Spleen (tissue), 11 donors: Measurements from ENCODE around the gene NTMT2. TPM values are rescaled to one million over a fixed set of nuclear protein-coding genes. Genes with fewer than 3 reads are reported as not detected.
"Not testable (repeated sequence)": the region's sequence is repeated elsewhere in the genome, so short reads cannot be mapped to it uniquely, and the experiment has no call there.

Experiments used
- DNase-seq: peaks from one replicate; pipeline ENCODE4 v3.0.0-alpha.2; 2020
- H3K27ac ChIP-seq, 8 donors: fragments of 200-600 bp; sonication (generic) in 7 of 8; 1 replicate in 4 of 8; 2 replicates in 4 of 8; pipeline versions ENCODE4 v1.5.0 to v1.8.0; 2016 to 2021; ENCODE audit warnings: inconsistent platforms in 4 of 8, mild to moderate bottlenecking in 4 of 8, moderate library complexity in 1 of 8
- H3K27me3 ChIP-seq, 7 donors: fragments of 200-600 bp; sonication (generic) in 6 of 7; replicated peaks in 1 of 7; 1 replicate in 4 of 7; 2 replicates in 3 of 7; pipeline versions ENCODE4 v1.5.0 to v1.8.0; 2016 to 2021; ENCODE audit warnings: inconsistent platforms in 3 of 7, mild to moderate bottlenecking in 1 of 7
- H3K36me3 ChIP-seq, 6 donors: fragments of 200-600 bp; sonication (generic) in 5 of 6; 1 replicate in 4 of 6; 2 replicates in 2 of 6; pipeline versions ENCODE4 v1.5.0 to v1.8.0; 2016 to 2021; ENCODE audit warnings: inconsistent platforms in 2 of 6
- H3K4me1 ChIP-seq, 6 donors: fragments of 200-600 bp; sonication (generic) in 5 of 6; 1 replicate in 3 of 6; 2 replicates in 3 of 6; pipeline versions ENCODE4 v1.5.0 to v1.8.0; 2016 to 2021; ENCODE audit warnings: inconsistent platforms in 3 of 6
- H3K4me3 ChIP-seq, 8 donors: fragments of 200-600 bp; sonication (generic) in 7 of 8; 1 replicate in 4 of 8; 2 replicates in 4 of 8; pipeline versions ENCODE4 v1.5.0 to v1.8.0; 2016 to 2021; ENCODE audit warnings: inconsistent platforms in 4 of 8, mild to moderate bottlenecking in 4 of 8, moderate library complexity in 2 of 8
- H3K9me3 ChIP-seq, 8 donors: fragments of 200-600 bp; sonication (generic) in 7 of 8; 1 replicate in 4 of 8; 2 replicates in 4 of 8; pipeline versions ENCODE4 v1.5.0 to v1.8.0; 2016 to 2021; ENCODE audit warnings: inconsistent platforms in 4 of 8
- CTCF ChIP-seq, 11 experiments: fragments of 200-600 bp in 7 of 11; fragments of 450-650 bp in 4 of 11; sonication (generic) in 4 of 11; IDR thresholded peaks in 8 of 11; conservative IDR thresholded peaks in 3 of 11; 1 replicate in 7 of 11; 2 replicates in 4 of 11; pipeline versions ENCODE4 v1.4.0 to v1.8.0; 2016 to 2021; ENCODE audit warnings: antibody characterized with exemption in 11 of 11, inconsistent platforms in 4 of 11, mild to moderate bottlenecking in 1 of 11
- POLR2A ChIP-seq, 3 donors: fragments of 450-650 bp; IDR thresholded peaks; one replicate each; pipeline ENCODE4 v1.5.1; 2017; ENCODE audit warnings: antibody characterized with exemption in 3 of 3, mild to moderate bottlenecking in 1 of 3
- POLR2AphosphoS5 ChIP-seq, 3 donors: sonication (generic); formaldehyde crosslinking; IDR thresholded peaks; one replicate each; pipeline ENCODE4 v1.5.1; 2017; ENCODE audit warnings: antibody characterized with exemption in 3 of 3
- WGBS, 5 donors: extraction: QIAGEN DNeasy Blood & Tissue Kit in 3 of 5; methylation state at CpG; one replicate each; pipeline versions ENCODE4 v1.1.5 to v1.1.7; 2013 to 2018; 5-methylcytosine and 5-hydroxymethylcytosine counted together
- intact Hi-C: fragments of 100-400 bp; cut with DNase I; formaldehyde crosslinking; loops from one replicate; pipeline ENCODE4 v1.15.0; 2023; ENCODE audit warnings: low total_unique reads
- polyA plus RNA-seq, 3 donors: library from polyadenylated mRNA; stranded (reverse); fragments of 200-250 nt; gene quantifications; one replicate each; pipeline ENCODE4 v1.2.1, GENCODE V29; 2013
- total RNA-seq, 7 donors: library from RNA; depleted of rRNA in 3 of 7; stranded (reverse); fragments of >200 nt in 3 of 7; fragmentation: NEBNext Ultra II Directional in 4 of 7; extraction: Animal tissue kit (Norgen Biotek cat#: 25700) in 4 of 7; gene quantifications; one replicate each; pipeline versions ENCODE4 v1.1.0 to v1.2.1, GENCODE V29; 2016 to 2021
- donor health status: healthy with polysubstance abuse.
- donor health status: DM: no; HTN: no; CAD: no; lungs with moderate emphysema.
- donor health status: DM: no; HTN: no; CAD: no.
- donor health status: Bipolar disorder and iron deficiency.
- donor health status: healthy.
- donor health status: DM: no; HTN: no; CAD: no.
- donor health status: DM: yes; HTN: yes; CAD: no.

The NTMT2 gene
- total and polyA plus RNA-seq, 10 donors, result not detected

DNA sequence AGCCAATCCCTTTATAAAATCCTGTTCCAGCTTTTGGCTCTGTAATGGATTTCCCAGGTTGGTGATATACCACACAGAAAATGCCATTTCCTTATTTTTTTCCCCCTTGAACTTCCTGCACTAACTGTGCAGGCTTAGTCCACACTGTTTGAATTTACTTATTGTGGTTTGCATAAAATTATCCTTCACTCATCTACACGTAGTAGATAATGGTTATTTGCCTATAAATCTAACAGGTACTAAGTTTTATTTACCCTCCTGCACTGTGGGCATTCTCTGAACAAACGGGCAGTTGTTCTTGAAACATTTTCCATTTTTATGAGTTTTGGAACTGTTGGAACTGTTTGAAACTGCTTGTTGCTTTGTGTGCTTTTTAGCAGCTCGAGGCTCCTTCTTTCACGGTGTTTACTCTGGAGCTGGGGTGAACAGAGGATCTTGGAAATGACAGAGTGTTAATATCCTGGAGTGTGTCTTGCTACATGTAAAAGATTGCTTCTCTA lies 48.3 kb upstream of the NTMT2 start:
- Histone ChIP-seq H3K36me3 (no peaks in the 10 kb centered on the region), H3K4me1 (no peaks in the 10 kb centered on the region), H3K27ac (no peak overlapping the region), H3K9me3 (peaks cover 0 to 7% (median 0%) of the 10 kb centered on the region in 8 donors), H3K4me3 (no peak overlapping the region), H3K27me3 (peaks cover 0 to 6% (median 0%) of the 10 kb centered on the region in 7 donors)
- DNase-seq, result no peak
- 26 to 38% (median 31%) methylated on average over 4 of the region's 4 CpGs for WGBS, 5 donors
- intact Hi-C loops, result no loop called here
- TF ChIP-seq POLR2A (IDR thresholded peaks at IDR 0.05) (no peak), POLR2AphosphoS5 (IDR thresholded peaks at IDR 0.05) (no peak), CTCF (IDR thresholded peaks at IDR 0.05 in 8 of 11, conservative IDR thresholded peaks at IDR 0.05 in 3 of 11) (no peak)

- intact Hi-C loops, H3K4me3 ChIP-seq, DNase-seq, H3K9me3 ChIP-seq, H3K36me3 ChIP-seq, H3K27ac ChIP-seq, H3K4me1 ChIP-seq: not testable (repeated sequence)
- H3K27me3 ChIP-seq, result peaks cover 0 to 17% (median 0%) of the 10 kb centered on the region in 7 donors
- 81 to 96% (median 90%) methylated on average over 6 to 8 of the region's 8 CpGs for WGBS, 5 donors
Measured at GRCh38 chr1:170113140-170113539, 32.6 kb upstream of the NTMT2 start.

DNA sequence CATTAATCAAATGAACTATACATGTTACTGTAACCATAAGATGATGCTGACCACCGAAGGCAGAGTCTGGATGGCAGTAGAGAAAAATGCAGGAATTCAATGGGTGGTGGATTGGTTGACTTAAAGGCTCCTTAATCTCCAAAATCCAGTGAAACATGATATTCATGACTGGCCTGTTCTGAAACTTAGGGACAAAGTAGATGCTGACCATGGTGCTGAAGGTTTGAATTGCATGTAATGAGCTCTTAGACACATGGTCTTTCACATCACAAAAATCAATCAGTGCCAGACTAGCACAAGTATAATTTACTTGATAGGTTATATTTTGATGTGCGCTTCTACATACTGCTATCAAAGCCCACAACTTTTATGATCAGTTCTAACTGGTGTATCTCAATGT lies 30.9 kb upstream of the NTMT2 start:
- peaks cover 0 to 17% (median 0%) of the 10 kb centered on the region in 7 donors for H3K27me3 ChIP-seq
- H3K4me1 ChIP-seq, result no peaks in the 10 kb centered on the region
- WGBS, 5 donors, result 75 to 85% (median 80%) methylated on average over 2 of the region's 2 CpGs
- no peak for TF ChIP-seq POLR2A (IDR thresholded peaks at IDR 0.05)
- no peak for TF ChIP-seq POLR2AphosphoS5 (IDR thresholded peaks at IDR 0.05)
- no peak for TF ChIP-seq CTCF (IDR thresholded peaks at IDR 0.05 in 8 of 11, conservative IDR thresholded peaks at IDR 0.05 in 3 of 11)
- H3K9me3 ChIP-seq, result no peaks in the 10 kb centered on the region
- H3K36me3 ChIP-seq, result no peaks in the 10 kb centered on the region
- H3K27ac ChIP-seq, result no peak overlapping the region
- intact Hi-C loops, result no loop called here
- H3K4me3 ChIP-seq, result no peak overlapping the region
- no peak for DNase-seq

DNA sequence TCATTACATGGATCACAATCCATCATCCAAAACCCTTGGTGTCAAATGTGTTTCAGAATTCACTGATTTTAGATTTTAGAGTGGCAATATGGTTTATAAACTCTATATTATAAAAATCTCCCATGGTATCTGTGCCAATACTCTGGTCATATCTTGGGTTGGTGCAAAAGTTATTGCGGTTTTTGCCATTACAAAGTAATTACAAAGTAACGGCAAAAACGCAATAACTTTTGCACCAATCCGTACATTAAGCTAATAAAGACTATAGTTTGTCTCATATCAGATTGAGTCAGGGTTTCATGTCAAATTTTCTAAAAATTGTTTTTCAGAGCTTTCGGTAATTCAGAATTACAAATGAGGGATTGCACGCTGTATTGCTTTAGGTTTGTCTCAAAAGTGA lies 23.4 kb upstream of the NTMT2 start:
- TF ChIP-seq POLR2A (IDR thresholded peaks at IDR 0.05), result no peak
- no peak for TF ChIP-seq POLR2AphosphoS5 (IDR thresholded peaks at IDR 0.05)
- no peak for TF ChIP-seq CTCF (IDR thresholded peaks at IDR 0.05 in 8 of 11, conservative IDR thresholded peaks at IDR 0.05 in 3 of 11)
- Histone ChIP-seq H3K36me3 (no peaks in the 10 kb centered on the region), H3K27ac (no peak overlapping the region), H3K4me1 (no peaks in the 10 kb centered on the region), H3K9me3 (peaks cover 0 to 18% (median 4%) of the 10 kb centered on the region in 8 donors), H3K4me3 (no peak overlapping the region), H3K27me3 (peaks cover 0 to 3% (median 0%) of the 10 kb centered on the region in 7 donors)
- WGBS, 5 donors, result 92 to 95% (median 94%) methylated on average over 6 of the region's 6 CpGs
- no peak for DNase-seq
- intact Hi-C loops, result no loop called here

- Histone ChIP-seq H3K36me3 (no peaks in the 10 kb centered on the region), H3K4me3 (no peak overlapping the region), H3K27me3 (peaks cover 0 to 3% (median 0%) of the 10 kb centered on the region in 7 donors), H3K27ac (no peak overlapping the region), H3K9me3 (peaks cover 0 to 18% (median 4%) of the 10 kb centered on the region in 8 donors), H3K4me1 (no peaks in the 10 kb centered on the region)
- no peak for TF ChIP-seq POLR2A (IDR thresholded peaks at IDR 0.05)
- TF ChIP-seq POLR2AphosphoS5 (IDR thresholded peaks at IDR 0.05), result no peak
- no peak for TF ChIP-seq CTCF (IDR thresholded peaks at IDR 0.05 in 8 of 11, conservative IDR thresholded peaks at IDR 0.05 in 3 of 11)
- intact Hi-C loops, result no loop called here
- no peak for DNase-seq
Measured at GRCh38 chr1:170125269-170125668, 20.5 kb upstream of the NTMT2 start.
